GM13976 (cell line): ENCODE data around the gene TAF1D.

Experiments used
- DNase-seq: peaks from one replicate; pipeline ENCODE4 v3.0.0; 2012; ENCODE audit warnings: low spot score
- in situ Hi-C: fragments of 300-500 bp; cut with MboI; formaldehyde crosslinking; loops from one replicate; pipeline ENCODE4 v1.12.0; 2022; ENCODE audit warnings: low sequenced_read_pairs, mixed read lengths, inconsistent platforms; ENCODE audit not compliant: unreplicated experiment
- TF ChIP-seq, protein P1 (sequence below): IDR thresholded peaks from 2 replicates; pipeline ENCODE4 v1.5.1; 2012; ENCODE audit warnings: borderline replicate concordance, mild to moderate bottlenecking; ENCODE audit not compliant: insufficient read depth; ENCODE audit errors: extremely low read depth, missing control alignments, control extremely low read depth

The TAF1D gene

DNA sequence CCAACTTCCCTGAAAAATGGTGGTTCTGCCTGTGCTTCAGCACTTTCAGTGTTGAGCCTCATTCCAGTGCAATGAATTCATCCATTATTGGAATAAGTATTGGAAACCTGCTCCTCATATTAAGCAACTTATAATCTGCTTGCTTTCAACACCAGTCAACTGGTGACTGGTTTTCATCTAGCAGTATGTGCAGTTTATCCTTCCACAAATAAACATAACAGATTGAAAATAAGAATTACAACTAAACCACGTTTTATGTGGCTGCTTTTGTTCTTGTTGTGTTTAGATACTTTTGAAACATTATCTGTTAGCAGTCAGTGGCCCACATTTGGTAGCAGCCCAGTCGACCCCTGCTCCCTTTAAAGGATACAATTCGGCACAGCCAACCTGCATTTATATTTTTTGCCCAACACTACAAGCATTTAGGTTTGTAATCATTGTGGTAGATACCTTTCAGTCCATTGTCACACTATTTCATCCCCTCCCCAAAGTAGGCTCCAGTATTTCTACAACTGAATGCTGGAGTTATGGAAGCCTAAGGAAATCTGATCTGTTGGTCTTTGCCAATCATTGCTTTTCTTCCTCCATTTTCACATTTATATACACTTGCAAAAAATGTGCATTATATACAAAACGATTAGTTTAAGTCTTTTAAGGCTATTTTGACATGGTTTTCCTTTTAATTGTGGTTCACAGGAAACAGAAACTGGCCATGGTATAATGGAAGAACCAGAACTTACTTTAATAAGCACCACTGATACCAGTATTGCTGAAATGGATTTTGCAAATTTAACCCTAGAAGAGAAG is 13.1 kb downstream of the TAF1D start:
- in situ Hi-C loops = no loop called here
- TF ChIP-seq, protein P1, sequence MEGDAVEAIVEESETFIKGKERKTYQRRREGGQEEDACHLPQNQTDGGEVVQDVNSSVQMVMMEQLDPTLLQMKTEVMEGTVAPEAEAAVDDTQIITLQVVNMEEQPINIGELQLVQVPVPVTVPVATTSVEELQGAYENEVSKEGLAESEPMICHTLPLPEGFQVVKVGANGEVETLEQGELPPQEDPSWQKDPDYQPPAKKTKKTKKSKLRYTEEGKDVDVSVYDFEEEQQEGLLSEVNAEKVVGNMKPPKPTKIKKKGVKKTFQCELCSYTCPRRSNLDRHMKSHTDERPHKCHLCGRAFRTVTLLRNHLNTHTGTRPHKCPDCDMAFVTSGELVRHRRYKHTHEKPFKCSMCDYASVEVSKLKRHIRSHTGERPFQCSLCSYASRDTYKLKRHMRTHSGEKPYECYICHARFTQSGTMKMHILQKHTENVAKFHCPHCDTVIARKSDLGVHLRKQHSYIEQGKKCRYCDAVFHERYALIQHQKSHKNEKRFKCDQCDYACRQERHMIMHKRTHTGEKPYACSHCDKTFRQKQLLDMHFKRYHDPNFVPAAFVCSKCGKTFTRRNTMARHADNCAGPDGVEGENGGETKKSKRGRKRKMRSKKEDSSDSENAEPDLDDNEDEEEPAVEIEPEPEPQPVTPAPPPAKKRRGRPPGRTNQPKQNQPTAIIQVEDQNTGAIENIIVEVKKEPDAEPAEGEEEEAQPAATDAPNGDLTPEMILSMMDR = no peak
- no peak for DNase-seq

DNA sequence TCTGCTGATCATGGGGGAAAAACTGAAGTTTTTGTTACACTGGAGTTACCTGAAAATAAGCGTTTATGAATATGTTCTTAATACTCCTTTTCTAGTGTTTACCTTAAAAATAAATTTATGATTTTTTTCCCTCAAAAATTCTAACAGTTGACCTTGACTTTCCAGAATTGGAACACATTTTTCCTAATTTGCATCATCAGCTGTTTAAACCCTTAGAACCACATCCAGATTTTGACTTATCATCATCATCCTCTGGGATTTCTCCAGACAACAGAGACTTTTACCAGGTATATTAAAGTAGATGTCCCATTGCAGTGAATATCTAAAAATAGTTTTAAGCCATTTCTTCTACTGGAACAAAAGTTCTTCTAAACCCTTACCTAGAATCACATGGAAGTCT is 17.2 kb downstream of the TAF1D start:
- TF ChIP-seq, protein P1 = no peak
- DNase-seq = no peak
- in situ Hi-C loops = no loop called here

DNA sequence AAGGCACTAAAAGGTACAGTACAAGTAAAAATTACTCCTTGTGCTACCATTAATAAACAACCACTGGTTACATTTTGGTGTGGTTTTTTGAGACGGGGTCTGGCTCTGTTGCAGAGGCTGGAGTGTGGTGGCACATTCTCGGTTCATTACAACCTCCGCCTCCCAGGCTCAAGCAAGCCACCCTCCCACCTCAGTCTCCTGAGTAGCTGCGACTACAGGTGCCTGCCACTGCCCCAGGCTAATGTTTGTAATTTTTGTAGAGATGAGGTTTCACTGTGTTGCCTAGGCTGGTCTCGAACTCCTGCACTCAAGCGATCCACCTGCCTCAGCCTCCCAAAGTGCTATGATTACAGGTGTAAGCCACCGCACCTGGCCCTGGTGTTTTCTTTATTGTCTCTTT is 20.8 kb downstream of the TAF1D start:
- in situ Hi-C loops = no loop called here
- no peak for DNase-seq
- TF ChIP-seq, protein P1 = no peak

DNA sequence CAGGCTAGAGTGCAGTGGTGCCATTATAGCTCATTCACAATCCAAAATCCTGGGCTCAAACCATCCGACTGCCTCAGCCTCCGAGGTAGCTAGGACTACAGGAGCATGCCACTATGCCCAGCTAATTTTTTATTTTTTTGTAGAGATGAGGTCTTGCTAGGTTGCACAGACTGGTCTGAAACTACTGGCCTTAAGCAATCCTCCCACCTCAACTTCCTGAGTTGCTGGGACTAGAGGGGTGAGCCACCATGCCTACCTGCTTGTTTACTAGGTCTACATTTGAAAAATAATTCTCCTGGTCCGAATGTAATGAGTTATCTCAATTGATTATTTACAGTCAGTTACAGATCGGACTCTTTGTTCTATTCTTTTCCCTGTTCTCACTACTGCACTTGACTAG is 22.0 kb downstream of the TAF1D start:
- TF ChIP-seq, protein P1 = no peak
- no peak for DNase-seq
- in situ Hi-C loops = no loop called here

DNA sequence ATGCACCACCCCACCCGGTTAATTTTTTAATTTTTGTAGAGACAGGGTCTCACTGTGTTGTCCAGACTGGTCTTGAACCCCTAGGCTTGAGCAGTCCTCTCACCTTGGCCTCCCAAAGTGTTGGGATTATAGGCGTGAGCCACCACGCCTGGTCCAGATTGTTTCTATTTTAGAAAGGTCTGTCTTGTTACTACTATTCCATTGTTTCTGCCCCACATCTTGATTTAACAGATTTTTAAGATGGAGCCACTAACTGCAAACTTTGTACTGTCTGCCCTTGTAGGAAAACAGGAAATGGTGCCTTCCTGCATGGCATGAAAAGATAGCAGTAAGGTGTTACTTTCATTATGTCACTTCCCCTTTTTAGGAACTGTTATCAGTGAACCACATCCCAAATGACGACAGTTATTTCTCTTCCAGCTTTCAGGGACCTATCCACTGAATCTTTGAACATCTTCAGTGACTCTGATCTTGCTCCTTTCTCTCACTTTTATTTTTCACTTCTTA is 23.2 kb downstream of the TAF1D start:
- TF ChIP-seq, protein P1 = no peak
- peak; percentile 43 for DNase-seq
- in situ Hi-C loops = no loop called here

DNA sequence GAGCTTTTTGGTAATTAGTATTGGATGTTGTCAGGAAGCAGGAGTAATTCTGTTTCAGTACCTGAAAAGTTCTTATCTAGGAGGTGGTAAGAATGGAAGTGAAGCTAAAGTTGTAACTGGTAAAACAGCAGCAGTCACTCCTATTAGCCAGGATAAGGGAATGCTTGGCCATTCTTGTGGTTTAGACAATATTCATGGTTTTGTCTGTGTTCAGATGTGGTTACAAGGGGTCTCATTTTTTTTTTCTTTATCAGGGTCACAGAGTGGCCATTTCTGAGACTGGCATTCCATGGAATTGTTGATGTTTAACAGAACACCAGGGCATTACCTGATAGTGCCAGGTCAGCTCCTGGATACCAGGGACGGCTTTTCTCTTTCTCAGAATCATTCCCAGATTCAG is 23.8 kb downstream of the TAF1D start:
- no peak for DNase-seq
- TF ChIP-seq, protein P1 = no peak
- in situ Hi-C loops = no loop called here
